HG02840 (cell line): Measurements from ENCODE around the gene DPPA2.
"Not testable (repeated sequence)": the region's sequence is repeated elsewhere in the genome, so short reads cannot be mapped to it uniquely, and the experiment has no call there.

Experiments used
- ATAC-seq: cut with Tn5 transposase; IDR thresholded peaks from one replicate; pipeline ENCODE4 v1.9.1; 2021; ENCODE audit warnings: mild to moderate bottlenecking, moderate library complexity, moderate number of reproducible peaks; ENCODE audit not compliant: unreplicated experiment, low FRiP score

Gene DPPA2

GRCh38 chr3:109316162-109316730 is at the start of gene DPPA2:
TSS of gene DPPA2 (minus strand) at chr3:109316517. CDS start at chr3:109314542, 1,975 bp downstream.
- no peak for ATAC-seq

- ATAC-seq, result no peak
Measured at GRCh38 chr3:109364088-109364487, 47.8 kb upstream of the DPPA2 start.

- no peak for ATAC-seq
Measured at GRCh38 chr3:109363634-109364033, 47.3 kb upstream of the DPPA2 start.

- ATAC-seq, result no peak
Measured at GRCh38 chr3:109362823-109363222, 46.5 kb upstream of the DPPA2 start.

- not testable (repeated sequence) for ATAC-seq
Measured at GRCh38 chr3:109358809-109359208, 42.5 kb upstream of the DPPA2 start.

GRCh38 chr3:109356442-109357155 is 40.3 kb upstream of the DPPA2 start:
- no peak for ATAC-seq

- ATAC-seq, result no peak
Measured at GRCh38 chr3:109355625-109356441, 39.5 kb upstream of the DPPA2 start.

- no peak for ATAC-seq
Measured at GRCh38 chr3:109353057-109353456, 36.7 kb upstream of the DPPA2 start.

- no peak for ATAC-seq
Measured at GRCh38 chr3:109351231-109351630, 34.9 kb upstream of the DPPA2 start.

GRCh38 chr3:109346770-109347295 is 30.5 kb upstream of the DPPA2 start:
- no peak for ATAC-seq

GRCh38 chr3:109346099-109346498 is 29.8 kb upstream of the DPPA2 start:
- no peak for ATAC-seq

- no peak for ATAC-seq
Measured at GRCh38 chr3:109339714-109340648, 23.7 kb upstream of the DPPA2 start.

GRCh38 chr3:109339197-109339596 is 22.9 kb upstream of the DPPA2 start:
- ATAC-seq, result no peak

GRCh38 chr3:109338322-109338721 is 22.0 kb upstream of the DPPA2 start:
- ATAC-seq, result no peak

GRCh38 chr3:109337393-109337792 is 21.1 kb upstream of the DPPA2 start, which contains the start of gene DPPA4:
TSS of gene DPPA4 (minus strand) at chr3:109337546. CDS start at chr3:109337517, 29 bp downstream.
- no peak for ATAC-seq

GRCh38 chr3:109336291-109336861 is 20.1 kb upstream of the DPPA2 start:
- ATAC-seq, result no peak

GRCh38 chr3:109334572-109334971 is 18.3 kb upstream of the DPPA2 start:
- ATAC-seq, result no peak

GRCh38 chr3:109331692-109332091 is 15.4 kb upstream of the DPPA2 start:
- ATAC-seq, result no peak

- no peak for ATAC-seq
Measured at GRCh38 chr3:109330405-109330804, 14.1 kb upstream of the DPPA2 start.

GRCh38 chr3:109328202-109328601 is 11.9 kb upstream of the DPPA2 start:
- ATAC-seq, result no peak
